ENCODE measurements around the gene ARPC5. TPM values are rescaled to one million over a fixed set of nuclear protein-coding genes. Genes with fewer than 3 reads are reported as not detected.

ARPC5 gene
- total and polyA plus RNA-seq, 2 of the 8 experiments (the other 6 are each of a cell fraction or from before 2014, with no cell fraction given) = 24.0 to 60.8 TPM

DNA sequence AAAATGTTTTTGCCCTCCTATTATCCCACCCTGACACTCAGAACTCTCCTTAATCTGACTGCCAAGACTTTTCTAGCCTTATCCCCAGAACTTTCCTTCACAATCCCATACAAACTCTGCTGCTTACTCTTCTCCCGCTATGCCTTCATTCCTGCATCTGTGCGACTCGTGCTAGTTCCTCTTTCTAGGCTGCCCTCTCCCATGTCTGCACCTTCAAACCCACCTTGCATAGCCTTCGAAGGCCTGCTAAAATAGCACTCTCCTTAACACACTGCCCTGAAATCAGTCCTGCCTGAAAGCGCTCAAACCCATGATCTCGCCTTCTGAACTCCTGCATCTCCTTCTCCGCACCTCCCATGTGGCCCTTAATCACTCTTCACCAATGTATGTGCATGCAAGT lies 42.9 kb downstream of the ARPC5 start (continued):
- TF ChIP-seq RXRA (IDR thresholded peaks at IDR 0.05; ENCODE audit: insufficient read depth, low read depth, low read length) = no peak
